Spleen (tissue), 11 donors: ENCODE measurements around the gene PNPLA1. TPM values are rescaled to one million over a fixed set of nuclear protein-coding genes. Genes with fewer than 3 reads are reported as not detected.

ENCODE experiments used
- DNase-seq: peaks from one replicate; pipeline ENCODE4 v3.0.0-alpha.2; 2020
- H3K27ac ChIP-seq, 8 donors: fragments of 200-600 bp; sonication (generic) in 7 of 8; 1 replicate in 4 of 8; 2 replicates in 4 of 8; pipeline versions ENCODE4 v1.5.0 to v1.8.0; 2016 to 2021; ENCODE audit warnings: inconsistent platforms in 4 of 8, mild to moderate bottlenecking in 4 of 8, moderate library complexity in 1 of 8
- H3K27me3 ChIP-seq, 7 donors: fragments of 200-600 bp; sonication (generic) in 6 of 7; replicated peaks in 1 of 7; 1 replicate in 4 of 7; 2 replicates in 3 of 7; pipeline versions ENCODE4 v1.5.0 to v1.8.0; 2016 to 2021; ENCODE audit warnings: inconsistent platforms in 3 of 7, mild to moderate bottlenecking in 1 of 7
- H3K36me3 ChIP-seq, 6 donors: fragments of 200-600 bp; sonication (generic) in 5 of 6; 1 replicate in 4 of 6; 2 replicates in 2 of 6; pipeline versions ENCODE4 v1.5.0 to v1.8.0; 2016 to 2021; ENCODE audit warnings: inconsistent platforms in 2 of 6
- H3K4me1 ChIP-seq, 6 donors: fragments of 200-600 bp; sonication (generic) in 5 of 6; 1 replicate in 3 of 6; 2 replicates in 3 of 6; pipeline versions ENCODE4 v1.5.0 to v1.8.0; 2016 to 2021; ENCODE audit warnings: inconsistent platforms in 3 of 6
- H3K4me3 ChIP-seq, 8 donors: fragments of 200-600 bp; sonication (generic) in 7 of 8; 1 replicate in 4 of 8; 2 replicates in 4 of 8; pipeline versions ENCODE4 v1.5.0 to v1.8.0; 2016 to 2021; ENCODE audit warnings: inconsistent platforms in 4 of 8, mild to moderate bottlenecking in 4 of 8, moderate library complexity in 2 of 8
- H3K9me3 ChIP-seq, 8 donors: fragments of 200-600 bp; sonication (generic) in 7 of 8; 1 replicate in 4 of 8; 2 replicates in 4 of 8; pipeline versions ENCODE4 v1.5.0 to v1.8.0; 2016 to 2021; ENCODE audit warnings: inconsistent platforms in 4 of 8
- POLR2A ChIP-seq, 3 donors: fragments of 450-650 bp; IDR thresholded peaks; one replicate each; pipeline ENCODE4 v1.5.1; 2017; ENCODE audit warnings: antibody characterized with exemption in 3 of 3, mild to moderate bottlenecking in 1 of 3
- POLR2AphosphoS5 ChIP-seq, 3 donors: sonication (generic); formaldehyde crosslinking; IDR thresholded peaks; one replicate each; pipeline ENCODE4 v1.5.1; 2017; ENCODE audit warnings: antibody characterized with exemption in 3 of 3
- WGBS, 5 donors: extraction: QIAGEN DNeasy Blood & Tissue Kit in 3 of 5; methylation state at CpG; one replicate each; pipeline versions ENCODE4 v1.1.5 to v1.1.7; 2013 to 2018; 5-methylcytosine and 5-hydroxymethylcytosine counted together
- intact Hi-C: fragments of 100-400 bp; cut with DNase I; formaldehyde crosslinking; loops from one replicate; pipeline ENCODE4 v1.15.0; 2023; ENCODE audit warnings: low total_unique reads
- polyA plus RNA-seq, 3 donors: library from polyadenylated mRNA; stranded (reverse); fragments of 200-250 nt; gene quantifications; one replicate each; pipeline ENCODE4 v1.2.1, GENCODE V29; 2013
- total RNA-seq, 7 donors: library from RNA; depleted of rRNA in 3 of 7; stranded (reverse); fragments of >200 nt in 3 of 7; fragmentation: NEBNext Ultra II Directional in 4 of 7; extraction: Animal tissue kit (Norgen Biotek cat#: 25700) in 4 of 7; gene quantifications; one replicate each; pipeline versions ENCODE4 v1.1.0 to v1.2.1, GENCODE V29; 2016 to 2021
- TF ChIP-seq, protein P1 (sequence below), 11 experiments: fragments of 200-600 bp in 7 of 11; fragments of 450-650 bp in 4 of 11; sonication (generic) in 4 of 11; IDR thresholded peaks in 8 of 11; conservative IDR thresholded peaks in 3 of 11; 1 replicate in 7 of 11; 2 replicates in 4 of 11; pipeline versions ENCODE4 v1.4.0 to v1.8.0; 2016 to 2021; ENCODE audit warnings: antibody characterized with exemption in 11 of 11, inconsistent platforms in 4 of 11, mild to moderate bottlenecking in 1 of 11
- donor health status: healthy with polysubstance abuse.
- donor health status: DM: no; HTN: no; CAD: no; lungs with moderate emphysema.
- donor health status: DM: no; HTN: no; CAD: no.
- donor health status: Bipolar disorder and iron deficiency.
- donor health status: healthy.
- donor health status: DM: no; HTN: no; CAD: no.
- donor health status: DM: yes; HTN: yes; CAD: no.

The PNPLA1 gene
- total and polyA plus RNA-seq, 10 donors: 0.05 to 3.7 (median 0.88) TPM

DNA sequence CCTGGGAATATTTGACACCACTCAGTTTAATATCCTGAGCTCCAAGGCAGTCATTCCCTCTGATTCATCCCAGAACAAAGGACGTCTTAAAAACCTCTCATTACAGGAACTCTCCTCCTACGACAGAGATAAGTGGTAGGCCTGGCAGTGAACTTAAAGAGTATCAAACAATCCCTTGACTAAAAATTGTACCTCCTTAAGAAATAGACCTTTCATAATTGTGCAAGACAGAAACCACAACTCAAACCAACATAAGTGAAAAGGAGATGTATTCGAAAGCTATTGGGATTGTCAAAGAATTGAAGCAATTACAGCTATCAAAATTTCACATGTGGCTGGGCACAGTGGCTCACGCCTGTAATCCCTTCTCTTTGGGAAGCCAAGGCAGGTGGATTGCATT, 86.0 kb downstream of the PNPLA1 start:
- no peak for DNase-seq
- WGBS, 5 donors: 31 to 65% (median 45%) methylated on average over 4 of the region's 4 CpGs
- Histone ChIP-seq H3K4me1 (peaks cover 0 to 31% (median 26%) of the 10 kb centered on the region in 6 donors), H3K27me3 (peaks cover 0 to 40% (median 0%) of the 10 kb centered on the region in 7 donors), H3K9me3 (peaks cover 0 to 5% (median 0%) of the 10 kb centered on the region in 8 donors), H3K36me3 (no peaks in the 10 kb centered on the region), H3K27ac (no peak overlapping the region), H3K4me3 (no peak overlapping the region)
- intact Hi-C loops: loop anchor here (10.0 kb wide), 1 partner anchor 231 kb away; no protein-coding TSS in a partner anchor
- TF ChIP-seq, protein P1, sequence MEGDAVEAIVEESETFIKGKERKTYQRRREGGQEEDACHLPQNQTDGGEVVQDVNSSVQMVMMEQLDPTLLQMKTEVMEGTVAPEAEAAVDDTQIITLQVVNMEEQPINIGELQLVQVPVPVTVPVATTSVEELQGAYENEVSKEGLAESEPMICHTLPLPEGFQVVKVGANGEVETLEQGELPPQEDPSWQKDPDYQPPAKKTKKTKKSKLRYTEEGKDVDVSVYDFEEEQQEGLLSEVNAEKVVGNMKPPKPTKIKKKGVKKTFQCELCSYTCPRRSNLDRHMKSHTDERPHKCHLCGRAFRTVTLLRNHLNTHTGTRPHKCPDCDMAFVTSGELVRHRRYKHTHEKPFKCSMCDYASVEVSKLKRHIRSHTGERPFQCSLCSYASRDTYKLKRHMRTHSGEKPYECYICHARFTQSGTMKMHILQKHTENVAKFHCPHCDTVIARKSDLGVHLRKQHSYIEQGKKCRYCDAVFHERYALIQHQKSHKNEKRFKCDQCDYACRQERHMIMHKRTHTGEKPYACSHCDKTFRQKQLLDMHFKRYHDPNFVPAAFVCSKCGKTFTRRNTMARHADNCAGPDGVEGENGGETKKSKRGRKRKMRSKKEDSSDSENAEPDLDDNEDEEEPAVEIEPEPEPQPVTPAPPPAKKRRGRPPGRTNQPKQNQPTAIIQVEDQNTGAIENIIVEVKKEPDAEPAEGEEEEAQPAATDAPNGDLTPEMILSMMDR (IDR thresholded peaks at IDR 0.05 in 8 of 11, conservative IDR thresholded peaks at IDR 0.05 in 3 of 11): no peak
- TF ChIP-seq POLR2AphosphoS5 (IDR thresholded peaks at IDR 0.05) (no peak), POLR2A (IDR thresholded peaks at IDR 0.05) (no peak)

DNA sequence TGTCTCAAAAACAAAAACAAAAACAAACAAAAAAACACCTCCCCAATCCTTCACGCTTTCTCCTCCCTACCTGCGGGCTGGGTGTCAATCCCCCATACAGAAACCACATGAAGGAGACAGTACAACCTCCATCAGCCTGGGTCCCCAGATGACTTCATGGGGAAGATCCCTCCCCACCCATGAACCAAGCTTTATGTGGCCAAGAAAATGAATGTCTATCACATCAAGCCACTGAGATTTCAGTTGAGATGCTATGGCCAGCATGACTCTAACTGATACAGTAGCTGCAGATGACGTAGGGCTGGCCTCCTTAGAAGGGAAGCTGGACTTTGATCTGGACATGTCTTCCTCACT, 88.0 kb downstream of the PNPLA1 start:
- no peak overlapping the region for H3K4me3 ChIP-seq
- peak overlapping the region in 5 of 8 donors; percentile 24 to 54 (median 41) for H3K27ac ChIP-seq
- H3K4me1 ChIP-seq: peaks cover 0 to 33% (median 22%) of the 10 kb centered on the region in 6 donors
- H3K9me3 ChIP-seq: no peaks in the 10 kb centered on the region
- intact Hi-C loops: loop anchor here (10.0 kb wide), 1 partner anchor 233 kb away; no protein-coding TSS in a partner anchor
- peaks cover 0 to 29% (median 0%) of the 10 kb centered on the region in 7 donors for H3K27me3 ChIP-seq
- TF ChIP-seq, protein P1 (IDR thresholded peaks at IDR 0.05 in 8 of 11, conservative IDR thresholded peaks at IDR 0.05 in 3 of 11): no peak
- TF ChIP-seq POLR2A (IDR thresholded peaks at IDR 0.05) (no peak), POLR2AphosphoS5 (IDR thresholded peaks at IDR 0.05) (no peak)
- peaks cover 0 to 4% (median 0%) of the 10 kb centered on the region in 6 donors for H3K36me3 ChIP-seq
- DNase-seq: no peak
- 69 to 81% (median 78%) methylated on average over 3 of the region's 3 CpGs for WGBS, 5 donors

Other genes starting within 250 kb of the PNPLA1 start
- gene SLC26A8, start 245.4 kb upstream of the PNPLA1 start, total RNA-seq: 1 to 10 TPM; 1.8 to 7.8 (median 3.6) TPM
- gene SLC26A8, start 245.4 kb upstream of the PNPLA1 start, polyA plus RNA-seq: under 1 TPM; 0.11 to 0.28 (median 0.13) TPM
- 100 to 1,000 TPM in 4 of 7 donors, 10 to 100 TPM in 3; 82.2 to 242 (median 119) TPM for gene MAPK14, start 242.3 kb upstream of the PNPLA1 start, total RNA-seq
- 10 to 100 TPM; 13.9 to 24.7 (median 14.3) TPM for gene MAPK14, start 242.3 kb upstream of the PNPLA1 start, polyA plus RNA-seq
- 10 to 100 TPM; 13.5 to 30.0 (median 21.2) TPM for gene MAPK13, start 139.5 kb upstream of the PNPLA1 start, total RNA-seq
- gene MAPK13, start 139.5 kb upstream of the PNPLA1 start, polyA plus RNA-seq: 10 to 100 TPM in 2 of 3 donors, 1 to 10 TPM in 1; 6.2 to 12.4 (median 11.9) TPM
- 10 to 100 TPM; 30.8 to 42.7 (median 33.0) TPM for gene BRPF3, start 73.3 kb upstream of the PNPLA1 start, total RNA-seq
- gene BRPF3, start 73.3 kb upstream of the PNPLA1 start, polyA plus RNA-seq: 1 to 10 TPM; 2.4 to 7.5 (median 3.2) TPM
- not detected for gene BNIP5, start 66.8 kb downstream of the PNPLA1 start, total RNA-seq
- under 1 TPM in 1 of 3 donors, not detected in 2; 0.05 TPM for gene BNIP5, start 66.8 kb downstream of the PNPLA1 start, polyA plus RNA-seq
- gene ETV7, start 117.6 kb downstream of the PNPLA1 start, total RNA-seq: 1 to 10 TPM in 6 of 7 donors, under 1 TPM in 1; 0.51 to 3.2 (median 1.9) TPM
- gene ETV7, start 117.6 kb downstream of the PNPLA1 start, polyA plus RNA-seq: 1 to 10 TPM; 1.6 to 4.5 (median 2.1) TPM
- under 1 TPM in 1 of 7 donors, not detected in 6; 0.49 TPM for gene PXT1, start 172.8 kb downstream of the PNPLA1 start, total RNA-seq
- not detected for gene PXT1, start 172.8 kb downstream of the PNPLA1 start, polyA plus RNA-seq
- gene KCTD20, start 172.9 kb downstream of the PNPLA1 start, total RNA-seq: 10 to 100 TPM; 45.5 to 65.9 (median 61.9) TPM
- 10 to 100 TPM; 12.8 to 26.6 (median 14.5) TPM for gene KCTD20, start 172.9 kb downstream of the PNPLA1 start, polyA plus RNA-seq